Stimulated activated CD8-positive, alpha-beta memory T cell treated with anti-CD3 and anti-CD28 coated beads, Interleukin-15, amount 100 ng/mL, for 4 hours (primary cell): ENCODE data around the gene ZFP36L2.
A peak's percentile ranks its signal among the peaks of the same experiment; 100 is the strongest.

ENCODE experiments used
- DNase-seq, 2 donors: peaks; one replicate each; pipeline ENCODE4 v3.0.0-alpha.2; 2020; ENCODE audit warnings: low read depth in 2 of 2

Gene ZFP36L2

DNA sequence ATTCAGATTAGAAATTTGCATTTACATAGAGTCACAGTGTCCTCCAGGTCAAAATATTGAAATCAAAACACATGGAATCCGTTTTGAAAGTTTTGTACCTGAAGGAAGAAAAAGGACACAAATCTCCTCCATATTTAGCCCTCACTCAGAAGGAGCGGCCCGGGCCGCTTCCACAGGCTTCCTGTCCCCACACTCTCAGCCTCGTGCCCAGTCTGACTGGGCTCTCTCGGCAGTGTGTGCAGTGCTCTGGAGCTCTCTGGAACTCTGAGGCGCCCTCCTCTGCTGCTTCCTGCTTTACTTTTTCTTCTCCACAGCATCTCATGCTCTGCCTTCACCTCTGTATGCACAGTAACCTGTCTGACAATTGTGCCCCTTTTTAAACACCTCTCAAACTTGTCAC lies 22.2 kb upstream of the ZFP36L2 start:
- no peak for DNase-seq

DNA sequence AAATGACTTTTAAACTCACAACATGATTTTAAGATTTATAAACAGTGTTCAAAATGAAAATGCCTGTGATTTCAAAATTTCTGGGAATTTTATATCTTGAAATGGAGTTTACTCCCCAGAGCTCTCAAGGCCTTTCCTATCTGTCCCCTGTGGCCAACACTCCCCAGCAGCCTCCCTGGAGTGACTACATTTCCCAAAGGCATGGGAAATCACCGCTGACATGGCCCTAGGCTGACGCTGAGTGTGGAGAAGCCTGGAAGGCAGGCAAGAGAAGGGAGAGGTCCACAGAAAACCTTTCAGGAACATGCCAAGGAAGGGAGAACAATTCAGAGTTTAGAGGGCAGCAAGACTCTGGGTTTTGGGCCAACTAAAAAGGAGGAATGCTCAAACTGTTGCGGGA lies 20.2 kb upstream of the ZFP36L2 start:
- DNase-seq = no peak

DNA sequence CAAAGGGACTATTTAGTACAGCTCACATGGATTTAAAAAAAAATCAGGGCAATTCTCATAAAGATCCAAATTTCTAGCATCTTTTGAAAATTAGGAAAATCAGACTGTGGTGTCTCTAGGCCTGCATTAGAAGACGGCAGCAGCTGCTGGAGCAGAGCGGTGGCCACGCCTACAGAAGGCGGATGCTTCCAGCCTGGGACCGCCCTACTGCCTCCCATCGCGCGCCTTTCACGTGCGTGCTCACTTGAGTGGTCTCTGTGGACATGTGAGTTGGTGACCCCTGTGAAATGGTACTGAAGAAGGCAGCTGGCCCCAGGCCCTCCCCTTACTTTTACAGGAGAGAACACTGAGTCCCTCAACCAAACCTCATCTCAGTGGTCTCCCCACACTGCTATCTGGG lies 15.2 kb upstream of the ZFP36L2 start:
- no peak for DNase-seq

DNA sequence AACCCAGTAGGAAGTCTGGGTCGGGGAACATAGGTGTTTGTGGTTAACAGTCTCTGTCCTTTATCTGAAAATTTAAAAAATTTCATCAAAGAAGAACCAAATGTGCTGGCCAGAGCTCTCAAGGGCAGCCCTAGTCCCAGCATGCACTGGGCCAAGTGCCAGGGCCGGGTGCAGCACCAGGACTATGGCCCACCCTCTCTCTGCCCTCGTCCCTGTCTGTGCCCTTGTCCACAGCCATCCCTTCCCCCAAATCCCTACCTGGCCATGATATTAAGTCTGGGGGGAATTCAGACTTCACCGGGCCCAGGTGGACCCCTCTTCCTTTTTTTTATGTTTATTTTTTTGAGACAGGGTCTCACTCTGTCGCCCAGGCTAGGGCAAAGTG lies 14.4 kb upstream of the ZFP36L2 start:
- DNase-seq = no peak

DNA sequence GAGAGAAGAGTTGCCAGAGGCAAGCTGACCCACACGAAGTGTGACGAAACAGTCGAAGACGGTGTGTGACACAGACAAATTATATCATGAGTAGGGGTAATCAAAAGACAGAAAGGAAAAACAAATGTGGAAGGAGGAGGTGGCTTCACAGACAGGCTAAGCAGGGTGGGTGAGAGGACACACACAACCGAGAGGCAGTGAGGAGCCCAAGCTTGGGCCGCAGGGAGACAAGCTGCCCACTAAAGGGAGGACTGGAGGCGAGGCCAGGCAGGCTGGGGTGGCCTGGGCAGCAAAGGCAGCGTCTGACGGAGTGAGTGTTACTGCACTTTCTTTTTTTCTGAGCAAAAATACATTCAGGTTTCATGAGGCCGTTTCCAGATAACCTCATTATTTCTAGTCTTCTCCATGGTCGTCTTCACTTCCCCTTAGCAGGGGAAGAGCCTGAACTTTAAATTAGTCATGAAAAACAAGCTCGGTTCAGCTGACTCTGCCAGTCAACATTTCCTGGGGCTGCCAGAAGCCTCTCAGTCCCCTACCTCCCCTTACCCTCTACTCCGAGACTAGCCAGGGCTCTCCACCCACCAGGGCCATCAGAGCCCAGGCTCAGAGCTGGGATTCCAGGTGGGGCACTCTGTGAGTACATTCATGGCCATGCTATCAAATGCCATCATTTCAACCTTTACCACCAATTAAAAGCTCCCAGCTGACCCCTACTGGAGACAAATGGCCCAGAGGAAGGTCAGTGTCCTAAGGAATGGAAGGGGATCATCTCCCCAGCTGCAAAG lies 13.8 kb upstream of the ZFP36L2 start:
- no peak for DNase-seq

DNA sequence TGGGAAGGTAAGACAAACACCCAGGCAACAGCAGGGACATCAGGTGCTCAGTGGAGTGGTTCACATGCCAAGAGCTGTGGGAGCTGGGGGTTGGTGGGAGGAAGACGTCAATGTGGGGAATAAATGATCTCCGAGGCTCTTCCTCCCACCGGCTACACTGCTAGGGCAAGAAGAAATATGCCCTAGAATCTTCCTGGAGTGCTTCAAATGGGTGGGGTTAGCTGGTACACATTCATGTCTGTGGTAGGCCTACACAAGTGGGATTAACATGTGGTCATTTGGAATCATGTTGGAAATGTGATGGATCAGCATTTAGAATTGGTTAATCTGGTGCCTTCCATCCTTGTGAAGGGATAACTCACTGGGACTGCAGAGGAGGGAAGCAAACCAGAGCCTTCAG lies 12.4 kb upstream of the ZFP36L2 start:
- no peak for DNase-seq

DNA sequence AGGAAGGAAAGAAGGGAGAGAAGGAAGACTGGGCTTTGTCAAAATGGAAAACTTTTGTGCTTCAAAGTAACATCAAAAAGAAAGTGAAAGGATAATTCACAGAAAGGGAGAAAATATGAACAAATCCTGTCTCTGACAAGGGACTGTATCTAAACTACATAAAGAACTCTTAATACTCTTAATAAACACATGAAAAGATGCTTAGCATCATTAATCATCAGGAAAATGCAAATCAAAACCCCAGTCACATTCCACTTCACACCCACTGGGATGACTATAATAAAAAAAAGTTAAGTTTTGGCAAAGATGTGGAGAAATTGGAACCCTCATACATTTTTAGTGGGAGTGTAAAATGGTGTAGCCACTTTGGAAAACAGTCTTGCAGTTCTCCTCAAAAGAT lies 11.8 kb upstream of the ZFP36L2 start:
- no peak for DNase-seq

DNA sequence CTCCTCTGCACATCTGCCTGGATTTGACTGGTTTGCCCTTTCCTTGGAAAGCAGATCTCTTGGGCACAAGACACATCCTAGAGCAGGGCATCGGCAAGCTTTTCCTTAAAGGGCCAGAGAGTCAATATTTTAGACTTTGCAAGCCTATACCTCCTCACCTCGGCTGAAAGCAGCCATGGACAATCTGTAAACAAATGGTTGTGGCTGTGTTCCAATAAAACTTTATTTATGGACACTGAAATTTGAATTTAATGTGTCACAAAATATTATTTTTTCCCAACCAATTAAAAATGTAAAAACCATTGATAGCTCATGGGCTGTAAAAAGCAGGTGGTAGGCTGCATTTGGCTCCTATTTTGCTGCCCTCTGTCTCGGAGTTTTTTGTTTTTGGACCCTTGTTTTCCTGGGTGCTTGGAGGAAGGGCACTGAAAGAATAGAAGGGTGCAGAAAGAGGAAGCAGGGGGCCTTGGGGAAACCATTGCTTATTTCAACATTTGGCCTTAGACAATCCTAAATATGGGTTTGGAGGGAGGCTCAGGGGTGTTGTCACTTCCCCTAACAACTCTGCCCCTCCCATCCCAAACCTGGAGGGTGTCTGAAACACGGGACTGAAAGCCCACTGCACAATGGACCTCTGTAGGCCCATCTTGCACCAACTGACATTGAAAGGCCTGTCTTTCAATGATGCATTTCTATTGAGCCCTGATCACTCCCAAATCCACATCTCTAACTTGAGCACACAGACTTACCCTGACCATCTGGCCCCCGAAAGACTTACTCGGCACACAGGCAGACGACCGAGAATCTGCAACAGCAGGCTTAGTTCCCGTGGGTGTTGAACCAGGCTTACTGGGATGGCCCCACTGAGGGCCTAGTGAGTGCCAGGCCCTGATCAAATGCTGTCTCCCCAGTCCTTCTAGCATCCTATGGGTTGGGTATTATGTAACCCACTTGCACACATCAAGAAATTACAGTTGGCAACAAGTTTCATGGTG lies 7.1 kb upstream of the ZFP36L2 start:
- DNase-seq = no peak

DNA sequence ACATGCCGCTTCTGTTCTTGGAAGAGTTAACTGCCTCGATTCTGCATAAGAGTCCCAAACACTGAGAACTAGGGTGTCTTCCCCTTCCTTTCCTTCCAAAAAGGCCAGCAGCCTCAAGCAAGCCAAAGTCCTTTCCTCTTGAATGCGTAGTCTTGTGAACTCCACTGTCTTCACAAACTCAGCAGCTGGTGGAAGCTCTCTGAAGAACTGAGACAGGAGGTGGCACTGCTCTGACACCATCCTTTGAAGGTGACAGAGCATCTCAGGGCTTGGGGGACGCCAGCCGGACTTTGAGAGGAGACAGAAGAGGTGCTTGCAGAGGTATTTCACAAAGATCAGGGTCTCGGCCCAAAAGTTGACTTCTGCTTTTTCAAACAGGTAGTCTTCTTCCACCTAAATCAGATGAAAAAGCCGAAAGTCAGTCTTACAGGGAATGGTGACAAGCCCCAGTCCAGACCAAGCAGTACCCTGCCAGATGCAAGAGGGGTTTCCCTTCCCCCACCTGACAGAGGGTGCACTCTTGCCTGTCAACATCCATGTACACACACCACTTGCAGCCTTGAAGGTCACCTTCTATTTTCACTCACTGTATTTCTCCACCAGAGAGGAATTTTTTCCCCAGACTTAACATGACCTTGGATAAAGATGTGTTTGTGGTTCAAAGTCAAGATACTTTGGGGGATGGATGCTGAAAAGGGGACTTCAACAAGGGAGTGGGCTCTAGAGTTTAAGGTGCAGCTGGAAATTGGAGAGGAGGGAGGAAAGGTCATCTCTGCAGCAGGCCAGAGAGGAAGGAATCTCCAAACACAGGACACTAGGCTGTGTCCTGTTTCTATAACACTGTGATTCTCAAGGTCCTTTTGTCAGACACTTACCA lies 4.8 kb upstream of the ZFP36L2 start:
- DNase-seq = no peak

DNA sequence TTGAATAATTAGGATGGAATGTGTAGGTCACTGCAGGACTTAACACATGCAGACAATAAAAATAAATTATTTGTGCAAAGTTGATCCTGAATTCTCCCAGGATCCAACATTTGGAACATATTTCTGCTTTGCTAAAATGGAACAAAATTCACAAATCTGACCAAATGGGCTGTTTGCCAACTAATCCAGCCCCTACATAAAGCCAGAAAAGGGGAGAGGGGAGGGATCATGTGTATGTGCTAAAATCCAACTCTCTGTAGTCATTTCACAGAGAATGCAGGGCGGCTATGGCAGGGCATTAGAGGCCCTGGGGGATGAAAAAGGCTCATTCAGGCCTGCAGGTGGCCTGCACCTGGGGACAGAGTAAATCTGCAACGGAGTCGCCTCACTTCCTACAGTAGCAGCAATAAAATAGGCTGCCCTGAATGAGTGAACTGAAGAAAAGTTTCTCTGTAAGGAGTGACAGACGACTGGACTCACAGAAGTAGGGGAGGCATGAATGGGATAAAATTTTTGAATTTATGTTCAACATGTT lies 4.0 kb upstream of the ZFP36L2 start:
- no peak for DNase-seq

DNA sequence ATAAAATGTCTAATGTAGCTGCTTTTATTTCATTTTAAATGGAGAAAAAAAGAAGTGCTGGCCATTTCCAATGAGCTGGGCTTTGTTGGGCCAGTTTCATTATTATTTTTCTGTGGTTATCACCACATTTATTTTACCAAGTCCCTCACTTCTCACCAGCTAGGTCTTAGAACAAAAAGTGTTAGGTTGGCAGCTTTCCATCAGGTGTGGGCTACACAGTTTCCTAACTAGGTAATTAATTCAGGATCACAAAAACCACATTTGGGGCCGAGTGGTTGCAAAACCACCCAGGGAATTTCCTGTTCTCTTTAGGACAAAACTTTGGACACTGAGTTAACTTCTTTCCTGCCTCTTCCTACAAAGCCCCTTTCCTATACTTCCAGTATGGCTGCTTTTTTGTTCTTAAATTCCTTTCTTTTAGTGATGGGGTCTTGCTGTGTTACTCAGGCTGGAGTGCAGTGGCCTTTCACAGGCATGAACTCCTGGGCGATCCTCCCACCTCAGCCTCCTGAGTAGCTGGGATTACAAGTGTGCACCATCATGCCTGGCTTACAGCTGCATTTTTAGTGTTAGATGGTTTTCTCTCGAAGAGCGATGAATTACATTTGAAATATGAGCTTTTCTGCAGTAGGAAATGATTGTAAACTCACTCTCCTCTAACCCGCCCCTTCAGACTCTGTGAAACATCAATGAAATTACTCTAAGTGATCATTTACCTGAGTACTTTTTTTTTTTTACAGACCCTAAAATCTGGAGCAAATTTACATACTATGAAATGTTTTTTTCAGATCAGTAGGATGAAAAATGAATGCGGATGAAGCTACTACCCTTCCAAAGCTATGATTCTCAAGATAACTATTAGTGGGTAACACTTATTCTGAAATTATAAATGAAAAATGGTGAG lies 2.6 kb upstream of the ZFP36L2 start:
- DNase-seq = no peak

DNA sequence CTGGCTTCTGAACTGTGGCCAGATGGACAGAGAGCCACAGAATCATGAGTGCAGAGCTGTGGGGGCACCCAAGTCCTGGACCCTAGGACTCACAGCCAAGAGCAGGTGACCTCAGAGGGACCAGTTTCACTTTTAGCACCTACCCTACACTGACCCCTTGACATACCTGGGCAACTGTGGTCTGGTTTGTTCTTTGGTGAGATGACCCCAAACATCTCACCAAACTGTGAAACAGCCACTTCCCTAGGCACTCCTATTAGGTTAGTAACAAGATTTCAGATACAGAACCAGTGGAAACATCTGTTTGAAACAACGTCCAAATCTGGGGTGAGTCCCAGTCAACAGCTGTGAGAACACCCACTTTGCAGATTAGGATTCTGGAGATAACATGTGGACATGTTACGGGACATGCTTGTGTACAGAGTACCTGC lies 1.9 kb upstream of the ZFP36L2 start:
- DNase-seq = no peak

DNA sequence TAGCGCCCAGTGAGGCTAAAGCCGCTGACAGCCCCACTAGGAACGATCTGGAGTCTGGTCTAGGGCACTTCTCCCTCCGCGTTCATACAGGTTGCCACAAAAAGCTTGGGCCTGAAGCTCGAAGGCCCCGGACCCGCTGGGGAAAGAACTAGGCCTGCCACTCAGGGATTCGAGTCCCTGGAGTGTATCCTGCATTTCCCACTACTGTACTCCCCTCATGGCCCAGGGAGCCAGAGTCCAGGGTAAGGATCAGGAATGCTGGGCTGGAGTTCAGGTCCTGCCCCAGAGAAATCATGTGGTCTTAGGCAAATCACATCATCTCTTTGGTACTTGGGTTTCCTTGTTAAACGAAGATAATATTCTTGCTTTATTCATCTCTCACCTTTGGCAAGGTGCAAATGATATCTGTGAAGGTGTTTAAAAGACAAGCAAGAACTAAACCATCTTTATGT lies 1.4 kb upstream of the ZFP36L2 start:
- no peak for DNase-seq

DNA sequence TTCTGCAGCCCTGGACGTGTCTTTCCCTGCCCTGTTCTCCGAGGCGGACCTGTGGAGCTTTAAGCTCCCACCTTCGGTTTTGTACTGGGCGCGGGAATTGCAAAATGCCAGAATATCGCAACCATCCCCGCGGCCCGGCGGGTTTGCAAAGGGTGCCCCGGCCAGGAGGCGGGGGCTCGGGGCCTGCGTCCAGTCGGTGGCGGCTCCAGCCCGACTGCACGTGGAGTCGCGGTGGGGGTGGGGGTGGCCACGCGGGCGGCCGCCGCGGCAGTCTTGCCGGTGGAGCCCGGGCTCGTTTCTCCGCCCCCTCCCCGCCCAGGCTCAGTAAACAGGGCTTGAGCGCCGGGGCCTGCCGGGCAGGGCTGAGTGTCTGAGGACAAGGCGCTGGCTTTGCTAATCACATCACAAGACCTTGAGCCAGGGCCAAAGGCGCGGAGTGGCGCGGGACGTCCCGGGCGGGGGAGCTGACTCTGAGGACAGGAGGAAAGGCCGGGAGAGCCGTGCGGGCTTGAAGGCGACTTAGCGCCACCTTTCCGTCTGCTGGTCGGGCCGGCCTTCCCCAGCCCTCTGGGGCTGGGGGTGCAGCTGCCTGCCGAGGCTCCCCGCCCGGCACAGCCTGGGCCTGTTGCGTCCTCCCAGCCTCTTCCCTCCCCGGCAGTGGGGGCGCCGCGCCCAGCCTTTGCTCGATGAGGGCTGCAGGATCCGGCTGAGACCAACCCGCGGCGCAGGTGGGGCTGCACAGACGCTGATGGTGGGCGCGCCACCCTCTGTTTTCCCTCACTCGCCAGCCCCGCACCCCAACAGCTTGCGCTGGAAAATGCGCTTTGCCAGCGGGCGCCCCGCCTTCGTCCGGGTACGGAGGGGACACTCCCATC lies 786 bp upstream of the ZFP36L2 start:
- DNase-seq = peak; percentile 43 to 55

DNA sequence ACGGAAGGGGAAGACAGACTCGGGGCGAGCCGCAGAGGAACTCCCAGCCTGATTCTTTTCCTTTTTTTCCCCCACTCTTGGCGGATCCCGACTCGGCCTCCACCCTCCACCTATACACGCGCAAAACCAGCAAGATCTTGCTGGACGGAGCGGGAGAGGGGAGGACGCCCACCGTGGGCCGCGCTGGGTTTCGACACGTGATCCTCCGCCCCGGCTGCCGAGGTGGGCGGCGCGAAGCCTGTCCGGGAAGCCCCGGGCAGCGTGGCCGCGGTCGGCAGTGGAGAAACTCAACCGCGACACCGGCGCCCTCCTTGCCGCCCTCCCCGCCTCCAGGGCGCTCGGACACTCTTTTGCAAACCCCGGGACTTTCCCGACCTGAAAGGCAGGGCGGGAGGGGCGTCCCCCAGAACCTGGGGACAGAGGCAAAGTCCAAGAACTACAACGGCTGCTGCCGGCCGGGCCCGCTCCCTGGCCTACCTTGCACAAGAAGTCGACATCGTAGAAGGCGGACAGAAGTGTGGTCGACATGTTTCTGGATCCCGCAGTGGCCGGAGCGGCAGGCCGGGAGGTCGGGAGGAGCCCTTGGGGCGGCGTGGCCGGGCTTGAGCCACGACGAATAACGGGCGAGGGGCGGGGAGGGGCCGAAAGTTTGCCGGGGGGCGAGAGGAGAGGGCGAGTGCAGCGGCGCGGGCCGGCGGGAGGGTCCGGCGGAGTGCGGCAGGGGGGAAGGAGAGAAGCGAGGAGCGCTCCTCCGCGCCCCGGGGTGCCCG lies 433 bp downstream of the ZFP36L2 start:
- DNase-seq = peak; percentile 36 to 59

DNA sequence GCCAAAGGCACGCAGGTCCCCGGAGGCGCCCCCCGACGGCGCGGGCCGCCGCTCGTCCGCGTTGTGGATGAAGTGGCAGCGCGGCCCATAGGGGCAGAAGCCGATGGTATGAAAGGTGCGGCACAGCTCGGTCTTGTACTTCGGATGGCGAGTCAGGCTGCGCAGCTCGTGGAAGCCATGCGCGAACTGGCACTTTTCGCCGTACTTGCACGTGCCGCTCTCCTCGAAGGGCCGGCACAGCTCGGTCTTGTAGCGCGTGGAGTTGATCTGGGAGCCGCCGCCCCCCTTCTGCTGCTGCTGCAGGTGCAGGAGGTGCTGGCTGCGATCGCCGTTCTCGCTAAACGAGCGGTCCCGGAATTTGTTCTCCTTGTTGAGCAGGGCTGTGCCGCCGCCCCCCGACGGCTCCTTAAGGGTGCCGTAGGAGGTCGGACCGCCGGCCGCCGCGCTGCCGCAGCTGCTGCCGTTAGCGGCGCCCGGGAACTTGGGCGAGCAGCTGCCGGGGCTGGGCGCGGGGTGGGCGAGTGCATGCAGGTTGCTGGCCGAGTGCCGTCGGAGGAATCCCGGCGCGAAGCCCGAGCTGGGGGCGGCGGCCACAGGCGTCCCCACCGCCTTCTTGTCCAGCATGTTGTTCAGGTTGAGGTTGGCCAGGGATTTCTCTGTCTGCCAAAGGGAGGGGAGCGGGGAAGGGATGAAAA lies 1.2 kb downstream of the ZFP36L2 start:
- peak; percentile 29 to 41 for DNase-seq

DNA sequence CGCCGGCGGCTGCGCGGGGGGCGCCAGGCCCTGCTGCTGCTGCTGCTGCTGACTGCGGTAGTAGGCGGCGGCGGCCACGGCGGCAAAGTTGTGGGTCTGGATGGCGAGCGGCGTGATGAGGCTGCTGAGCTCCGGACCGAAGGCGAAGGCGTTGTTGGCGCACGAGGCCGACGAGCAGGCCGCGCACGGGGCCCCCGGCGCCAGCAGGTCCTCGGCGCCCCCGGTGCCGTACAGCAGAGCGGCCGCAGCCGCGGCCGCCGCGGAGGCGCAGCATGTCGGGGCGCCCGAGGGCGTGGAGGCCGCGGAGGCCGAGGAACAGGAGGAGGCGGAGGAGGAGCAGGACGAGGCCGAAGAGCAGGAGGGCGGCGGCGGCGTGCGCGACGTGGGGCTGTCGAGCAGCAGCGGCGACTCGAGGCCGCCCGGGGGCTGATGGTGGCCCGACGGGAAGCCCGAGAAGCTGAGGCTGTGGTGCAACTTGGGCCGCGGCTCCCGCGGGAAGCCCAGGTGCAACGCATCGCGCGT lies 1.8 kb downstream of the ZFP36L2 start:
- no peak for DNase-seq

DNA sequence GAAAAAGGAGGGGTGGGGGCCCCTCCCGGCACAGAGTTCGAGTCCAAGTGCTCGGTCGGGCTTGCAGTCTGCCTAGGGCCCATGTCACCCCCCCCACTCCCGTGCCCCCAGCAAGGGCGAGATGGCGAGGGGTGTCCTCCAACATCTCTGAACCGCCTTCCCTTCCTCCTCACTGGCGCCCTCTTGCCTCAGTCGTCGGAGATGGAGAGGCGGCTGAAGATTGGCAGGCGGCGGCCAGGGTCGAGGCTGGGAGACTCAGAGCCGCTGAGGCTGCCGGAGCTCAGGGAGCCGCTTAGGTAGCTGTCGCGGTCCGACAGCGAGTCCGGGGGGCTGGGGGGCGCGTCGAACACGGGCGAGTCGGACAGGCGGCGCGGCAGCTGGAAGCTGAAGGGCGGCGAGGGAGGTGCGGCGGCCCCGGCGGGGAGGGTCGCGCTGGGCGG lies 2.3 kb downstream of the ZFP36L2 start:
- peak; percentile 54 to 55 for DNase-seq
